Activated T-cell treated with anti-CD3 and anti-CD28 coated beads for 24 hours (primary cell): ENCODE measurements around the gene IFT25.
"Not testable (repeated sequence)": the region's sequence is repeated elsewhere in the genome, so short reads cannot be mapped to it uniquely, and the experiment has no call there.

ENCODE experiments used
- DNase-seq: peaks from one replicate; pipeline ENCODE4 v3.0.0-alpha.2; 2020; ENCODE audit warnings: low read depth

IFT25 gene

GRCh38 chr1:53883600-53883999 lies 61.9 kb downstream of the IFT25 start:
- not testable (repeated sequence) for DNase-seq

GRCh38 chr1:53881853-53882252 lies 63.6 kb downstream of the IFT25 start:
- not testable (repeated sequence) for DNase-seq

- no peak for DNase-seq
These were observed 66.9 kb downstream of the IFT25 start for GRCh38 chr1:53878492-53879105.

- not testable (repeated sequence) for DNase-seq
These were observed 70.3 kb downstream of the IFT25 start for GRCh38 chr1:53875150-53875549.

GRCh38 chr1:53871773-53872484 lies 73.6 kb downstream of the IFT25 start:
- no peak for DNase-seq
